Activated B cell treated with CpG ODN at 0.5 μM for 24 hours (primary cell): ENCODE measurements around the gene FPGS. TPM values are rescaled to one million over a fixed set of nuclear protein-coding genes. Genes with fewer than 3 reads are reported as not detected.

Experiments used
- ATAC-seq: fragments of 200-7000 bp; cut with Tn5 transposase; one replicate; pipeline ENCODE4 v1.10.0; 2021; ENCODE audit warnings: low read depth, mild to moderate bottlenecking, moderate library complexity
- CTCF ChIA-PET: fragments of 350-600 bp; sonication (Branson Sonifier 250); formaldehyde crosslinking; loops from one replicate; lab custom pipeline; 2021; ENCODE audit warnings: antibody characterized with exemption; lab: Charles Lee
- POLR2A ChIA-PET: fragments of 350-600 bp; sonication (Branson Sonifier 250); formaldehyde crosslinking; loops from one replicate; lab custom pipeline; 2021; ENCODE audit warnings: antibody characterized with exemption; lab: Charles Lee
- DNase-seq: peaks from one replicate; pipeline ENCODE4 v3.0.0; 2022
- H3K27ac Mint-ChIP-seq: one replicate; pipeline ENCODE4 v1.8.0; 2020; ENCODE audit warnings: mixed read lengths
- H3K27me3 Mint-ChIP-seq: one replicate; pipeline ENCODE4 v1.8.0; 2021; ENCODE audit warnings: mixed read lengths
- H3K36me3 Mint-ChIP-seq: one replicate; pipeline ENCODE4 v1.8.0; 2021; ENCODE audit warnings: low read depth, mixed read lengths
- H3K4me1 Mint-ChIP-seq: one replicate; pipeline ENCODE4 v1.8.0; 2021; ENCODE audit warnings: mixed read lengths
- H3K4me3 Mint-ChIP-seq: one replicate; pipeline ENCODE4 v1.8.0; 2020; ENCODE audit warnings: mild to moderate bottlenecking, mixed read lengths
- H3K9me3 Mint-ChIP-seq: one replicate; pipeline ENCODE4 v1.8.0; 2020; ENCODE audit warnings: mixed read lengths
- CTCF ChIP-seq: fragments of 200-600 bp; IDR thresholded peaks from one replicate; pipeline ENCODE4 v1.8.0; 2022; ENCODE audit warnings: antibody characterized with exemption, mild to moderate bottlenecking
- intact Hi-C: fragments of 100-400 bp; cut with micrococcal nuclease; formaldehyde crosslinking; loops from one replicate; pipeline ENCODE4 v1.15.1; 2024
- total RNA-seq: library from RNA; stranded (reverse); gene quantifications from 2 replicates; pipeline ENCODE4 v1.2.3, GENCODE V29; 2022

The FPGS gene
- total RNA-seq, 1 donor from 2014 or later = 135 TPM

- no peak for ATAC-seq
- intact Hi-C loops = no loop called here
- POLR2A ChIA-PET = no interaction called here
Observed at GRCh38 chr9:127846443-127847177, 43.9 kb downstream of the FPGS start.

GRCh38 chr9:127847178-127847510 lies 44.5 kb downstream of the FPGS start:
- H3K9me3 Mint-ChIP-seq = peaks cover 11% of the 10 kb centered on the region
- no peak for DNase-seq
- H3K4me3 Mint-ChIP-seq = no peak overlapping the region
- peaks cover 3% of the 10 kb centered on the region for H3K4me1 Mint-ChIP-seq
- POLR2A ChIA-PET = no interaction called here
- no peaks in the 10 kb centered on the region for H3K27me3 Mint-ChIP-seq
- no peak for TF ChIP-seq CTCF
- intact Hi-C loops = no loop called here
- peaks cover 9% of the 10 kb centered on the region for H3K36me3 Mint-ChIP-seq
- CTCF ChIA-PET = no interaction called here
- no peak overlapping the region for H3K27ac Mint-ChIP-seq
- ATAC-seq = no peak

More at GRCh38 chr9:127846443-127847177, 43.9 kb downstream of the FPGS start:
- peaks cover 11% of the 10 kb centered on the region for H3K9me3 Mint-ChIP-seq
- TF ChIP-seq CTCF = no peak
- CTCF ChIA-PET = no interaction called here
- no peaks in the 10 kb centered on the region for H3K4me1 Mint-ChIP-seq
- DNase-seq = no peak
- H3K36me3 Mint-ChIP-seq = peaks cover 11% of the 10 kb centered on the region
- H3K27ac Mint-ChIP-seq = no peak overlapping the region
- H3K4me3 Mint-ChIP-seq = no peak overlapping the region
- H3K27me3 Mint-ChIP-seq = no peaks in the 10 kb centered on the region

- ATAC-seq = no peak
- CTCF ChIA-PET = no interaction called here
- POLR2A ChIA-PET = no interaction called here
- Mint-ChIP-seq H3K27me3 (no peaks in the 10 kb centered on the region), H3K36me3 (peaks cover 9% of the 10 kb centered on the region), H3K9me3 (peaks cover 11% of the 10 kb centered on the region), H3K4me1 (peaks cover 8% of the 10 kb centered on the region), H3K4me3 (no peak overlapping the region), H3K27ac (no peak overlapping the region)
- intact Hi-C loops = no loop called here
- TF ChIP-seq CTCF = no peak
- DNase-seq = no peak
Observed at GRCh38 chr9:127847833-127848755, 45.4 kb downstream of the FPGS start.

- no peak for TF ChIP-seq CTCF
- Mint-ChIP-seq H3K36me3 (peaks cover 9% of the 10 kb centered on the region), H3K4me1 (peaks cover 16% of the 10 kb centered on the region), H3K27ac (no peak overlapping the region), H3K4me3 (no peak overlapping the region), H3K27me3 (no peaks in the 10 kb centered on the region), H3K9me3 (peaks cover 11% of the 10 kb centered on the region)
- CTCF ChIA-PET = no interaction called here
- POLR2A ChIA-PET = no interaction called here
- ATAC-seq = no peak
- intact Hi-C loops = no loop called here
- DNase-seq = no peak
Observed at GRCh38 chr9:127848756-127849504, 46.2 kb downstream of the FPGS start.
